Duodenal mucosa (tissue), 2 donors: ENCODE results near the gene TXLNB.
"Not testable (repeated sequence)": the region's sequence is repeated elsewhere in the genome, so short reads cannot be mapped to it uniquely, and the experiment has no call there.

Experiments
- H3K27ac ChIP-seq: one replicate; pipeline ENCODE4 v1.7.0; 2013; ENCODE audit warnings: low read depth, low read length
- H3K27me3 ChIP-seq, 2 donors: one replicate each; pipeline ENCODE4 v1.7.0; 2013; ENCODE audit warnings: low read length in 2 of 2, control low read depth in 1 of 2; ENCODE audit not compliant: insufficient read depth in 2 of 2, control insufficient read depth in 1 of 2
- H3K36me3 ChIP-seq, 2 donors: one replicate each; pipeline ENCODE4 v1.7.0; 2013; ENCODE audit warnings: low read length in 2 of 2, control low read depth in 1 of 2; ENCODE audit not compliant: insufficient read depth in 2 of 2, control insufficient read depth in 1 of 2
- H3K4me1 ChIP-seq, 2 donors: one replicate each; pipeline ENCODE4 v1.7.0; 2013; ENCODE audit warnings: low read length in 2 of 2, control low read depth in 1 of 2; ENCODE audit not compliant: insufficient read depth in 2 of 2, control insufficient read depth in 1 of 2
- H3K4me3 ChIP-seq, 2 donors: one replicate each; pipeline ENCODE4 v1.7.0; 2013; ENCODE audit warnings: low read length in 2 of 2, low read depth in 1 of 2
- H3K9ac ChIP-seq, 2 donors: one replicate each; pipeline ENCODE4 v1.7.0; 2013; ENCODE audit warnings: low read length in 2 of 2, low read depth in 1 of 2
- H3K9me3 ChIP-seq, 2 donors: one replicate each; pipeline ENCODE4 v1.7.0; 2013; ENCODE audit warnings: low read length in 2 of 2, control low read depth in 1 of 2; ENCODE audit not compliant: control insufficient read depth in 1 of 2

The TXLNB gene

GRCh38 chr6:139293230-139293629 lies 1.4 kb upstream of the TXLNB start:
- not testable (repeated sequence) for H3K27ac ChIP-seq, H3K36me3 ChIP-seq, H3K9me3 ChIP-seq, H3K9ac ChIP-seq, H3K27me3 ChIP-seq, H3K4me3 ChIP-seq
- peaks cover 6 to 23% of the 10 kb centered on the region in 2 donors for H3K4me1 ChIP-seq

GRCh38 chr6:139290787-139291311 lies 949 bp downstream of the TXLNB start:
- H3K4me3 ChIP-seq: peak overlapping the region in 1 of 2 donors; percentile 22
- H3K27ac ChIP-seq: peak overlapping the region; percentile 53
- peaks cover 6 to 23% of the 10 kb centered on the region in 2 donors for H3K4me1 ChIP-seq
- H3K9ac ChIP-seq: peak overlapping the region in 1 of 2 donors; percentile 41
- no peaks in the 10 kb centered on the region for H3K9me3 ChIP-seq
- H3K36me3 ChIP-seq: no peaks in the 10 kb centered on the region
- H3K27me3 ChIP-seq: no peaks in the 10 kb centered on the region

- Histone ChIP-seq H3K36me3 (no peaks in the 10 kb centered on the region), H3K4me3 (no peak overlapping the region), H3K27me3 (no peaks in the 10 kb centered on the region), H3K9me3 (no peaks in the 10 kb centered on the region), H3K9ac (no peak overlapping the region), H3K4me1 (peaks cover 6 to 23% of the 10 kb centered on the region in 2 donors), H3K27ac (no peak overlapping the region)
These were observed 2.6 kb downstream of the TXLNB start for GRCh38 chr6:139289233-139289632.

GRCh38 chr6:139288496-139289040 lies 3.2 kb downstream of the TXLNB start:
- Histone ChIP-seq H3K9me3 (no peaks in the 10 kb centered on the region), H3K4me1 (peaks cover 6 to 23% of the 10 kb centered on the region in 2 donors), H3K9ac (no peak overlapping the region), H3K36me3 (no peaks in the 10 kb centered on the region), H3K27me3 (no peaks in the 10 kb centered on the region), H3K27ac (no peak overlapping the region), H3K4me3 (no peak overlapping the region)

- Histone ChIP-seq H3K4me3 (no peak overlapping the region), H3K9me3 (no peaks in the 10 kb centered on the region), H3K4me1 (peaks cover 5 to 23% of the 10 kb centered on the region in 2 donors), H3K36me3 (no peaks in the 10 kb centered on the region), H3K9ac (no peak overlapping the region), H3K27me3 (no peaks in the 10 kb centered on the region), H3K27ac (no peak overlapping the region)
These were observed 3.9 kb downstream of the TXLNB start for GRCh38 chr6:139287868-139288267.

- H3K36me3 ChIP-seq, H3K27me3 ChIP-seq, H3K9ac ChIP-seq, H3K4me3 ChIP-seq, H3K27ac ChIP-seq, H3K9me3 ChIP-seq: not testable (repeated sequence)
- H3K4me1 ChIP-seq: peaks cover 0 to 16% of the 10 kb centered on the region in 2 donors
These were observed 5.4 kb downstream of the TXLNB start for GRCh38 chr6:139286438-139286837.

GRCh38 chr6:139285590-139285989 lies 6.2 kb downstream of the TXLNB start:
- no peaks in the 10 kb centered on the region for H3K9me3 ChIP-seq
- H3K4me1 ChIP-seq: peaks cover 0 to 8% of the 10 kb centered on the region in 2 donors
- H3K27me3 ChIP-seq: no peaks in the 10 kb centered on the region
- no peak overlapping the region for H3K27ac ChIP-seq
- no peaks in the 10 kb centered on the region for H3K36me3 ChIP-seq
- H3K4me3 ChIP-seq: no peak overlapping the region
- no peak overlapping the region for H3K9ac ChIP-seq

GRCh38 chr6:139284789-139285188 lies 7.0 kb downstream of the TXLNB start:
- Histone ChIP-seq H3K9ac (no peak overlapping the region), H3K4me3 (no peak overlapping the region), H3K4me1 (peaks cover 0 to 1% of the 10 kb centered on the region in 2 donors), H3K27ac (no peak overlapping the region), H3K9me3 (no peaks in the 10 kb centered on the region), H3K27me3 (no peaks in the 10 kb centered on the region), H3K36me3 (no peaks in the 10 kb centered on the region)

GRCh38 chr6:139282684-139283083 lies 9.1 kb downstream of the TXLNB start:
- Histone ChIP-seq H3K36me3 (no peaks in the 10 kb centered on the region), H3K9me3 (no peaks in the 10 kb centered on the region), H3K9ac (no peak overlapping the region), H3K27me3 (no peaks in the 10 kb centered on the region), H3K27ac (no peak overlapping the region), H3K4me1 (no peaks in the 10 kb centered on the region), H3K4me3 (no peak overlapping the region)

GRCh38 chr6:139278190-139278589 lies 13.6 kb downstream of the TXLNB start:
- Histone ChIP-seq H3K36me3 (no peaks in the 10 kb centered on the region), H3K4me3 (no peak overlapping the region), H3K27ac (no peak overlapping the region), H3K27me3 (no peaks in the 10 kb centered on the region), H3K9me3 (no peaks in the 10 kb centered on the region), H3K9ac (no peak overlapping the region), H3K4me1 (no peaks in the 10 kb centered on the region)
